Smooth muscle cell (in vitro differentiated cells): Measurements from ENCODE around the gene TMEM80. TPM values are rescaled to one million over a fixed set of nuclear protein-coding genes. Genes with fewer than 3 reads are reported as not detected.

Experiments used
- DNase-seq: peaks from one replicate; lab custom pipeline; 2025; ENCODE audit not compliant: unreplicated experiment; lab: John Stamatoyannopoulos, UW
- H2AFZ ChIP-seq: fragments of 200-600 bp; sonication (generic); 2 replicates; pipeline ENCODE4 v1.6.0; 2016; ENCODE audit warnings: antibody characterized with exemption, low read depth, mild to moderate bottlenecking
- H3F3A ChIP-seq: fragments of 200-600 bp; sonication (generic); 2 replicates; pipeline ENCODE4 v1.6.0; 2017; ENCODE audit warnings: antibody characterized with exemption, low read depth
- H3K27ac ChIP-seq: fragments of 200-600 bp; sonication (generic); 2 replicates; pipeline ENCODE4 v1.5.1; 2016; ENCODE audit warnings: low read depth, mild to moderate bottlenecking
- H3K27me3 ChIP-seq: fragments of 200-600 bp; sonication (generic); 2 replicates; pipeline ENCODE4 v1.6.1; 2016; ENCODE audit warnings: low read depth, mild to moderate bottlenecking
- H3K36me3 ChIP-seq: fragments of 200-600 bp; sonication (generic); 2 replicates; pipeline ENCODE4 v1.5.1; 2016; ENCODE audit warnings: low read depth
- H3K4me1 ChIP-seq: fragments of 200-600 bp; sonication (generic); 2 replicates; pipeline ENCODE4 v1.5.1; 2016; ENCODE audit warnings: low read depth
- H3K4me2 ChIP-seq: fragments of 200-600 bp; sonication (generic); 2 replicates; pipeline ENCODE4 v1.6.0; 2016; ENCODE audit warnings: mild to moderate bottlenecking
- H3K4me3 ChIP-seq: fragments of 200-600 bp; sonication (generic); 2 replicates; pipeline ENCODE4 v1.5.1; 2016; ENCODE audit warnings: mild to moderate bottlenecking
- H3K79me2 ChIP-seq: fragments of 200-600 bp; sonication (generic); 2 replicates; pipeline ENCODE4 v1.6.0; 2016; ENCODE audit warnings: low read depth, mild to moderate bottlenecking
- H3K9ac ChIP-seq: fragments of 200-600 bp; sonication (generic); 2 replicates; pipeline ENCODE4 v1.6.0; 2016; ENCODE audit warnings: low read depth
- H3K9me3 ChIP-seq: fragments of 200-600 bp; sonication (generic); replicated peaks from 2 replicates; pipeline ENCODE4 v1.5.1; 2016; ENCODE audit warnings: low read depth
- H4K20me1 ChIP-seq: fragments of 200-600 bp; sonication (generic); 2 replicates; pipeline ENCODE4 v1.6.0; 2016; ENCODE audit warnings: low read depth
- WGBS: methylation state at CpG from one replicate; pipeline ENCODE4 v1.1.7; 2016; ENCODE audit warnings: low lambda C conversion rate; 5-methylcytosine and 5-hydroxymethylcytosine counted together
- polyA plus RNA-seq: library from polyadenylated mRNA; unstranded; fragments of >200 nt; fragmentation: Nextera tagmentation; extraction: Ambion mirVana; gene quantifications from 2 replicates; pipeline ENCODE4 v1.2.1, GENCODE V29; 2016
- total RNA-seq: library from RNA; depleted of rRNA; stranded (reverse); fragments of >200 nt; gene quantifications from 2 replicates; pipeline ENCODE4 v1.2.3, GENCODE V29; 2014
- TF ChIP-seq, protein P1 (sequence below): fragments of 200-600 bp; sonication (generic); IDR thresholded peaks from 2 replicates; pipeline ENCODE4 v1.5.1; 2017; ENCODE audit warnings: borderline replicate concordance, mild to moderate bottlenecking, antibody characterized with exemption; ENCODE audit not compliant: insufficient read depth, poor library complexity, severe bottlenecking

TMEM80 gene
- total and polyA plus RNA-seq, 2 experiments from 2014 or later: 5.5 to 14.3 TPM

DNA sequence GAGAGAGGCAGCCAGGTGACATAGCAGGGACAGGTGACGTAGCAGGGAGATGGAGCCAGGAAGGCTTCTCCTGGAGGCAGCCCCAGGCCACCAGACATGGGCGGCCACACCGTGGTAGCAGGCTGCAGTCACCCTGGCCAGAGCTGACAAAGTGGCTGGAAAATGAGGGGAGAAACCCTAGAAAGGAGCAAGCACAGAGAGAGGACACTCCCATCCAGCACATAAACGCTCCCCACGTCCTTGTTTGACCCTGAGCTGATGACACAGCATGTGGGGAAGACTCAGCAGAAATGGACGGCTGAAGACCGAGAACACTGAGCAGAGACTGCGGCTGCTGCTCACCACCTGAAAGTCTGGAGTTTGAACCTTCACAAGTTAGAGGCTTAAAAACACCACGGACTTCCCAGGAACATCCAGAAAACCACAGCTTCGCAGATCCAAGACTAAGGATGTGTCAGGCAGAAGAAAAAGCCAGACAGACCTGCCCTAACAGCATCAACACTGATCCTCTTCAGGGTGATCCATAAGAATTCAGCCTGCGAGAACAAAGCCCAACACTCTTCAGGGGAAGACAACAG lies 29.8 kb upstream of the TMEM80 start:
- no peak for DNase-seq
- no peak overlapping the region for H3K9ac ChIP-seq
- no peaks in the 10 kb centered on the region for H3K27me3 ChIP-seq
- H3K79me2 ChIP-seq: no peaks in the 10 kb centered on the region
- H2AFZ ChIP-seq: no peak overlapping the region
- no peak overlapping the region for H3K27ac ChIP-seq
- no peak overlapping the region for H3K4me3 ChIP-seq
- 65% methylated on average over 11 of the region's 11 CpGs for WGBS
- peaks cover 47% of the 10 kb centered on the region for H4K20me1 ChIP-seq
- no peaks in the 10 kb centered on the region for H3K36me3 ChIP-seq
- TF ChIP-seq, protein P1, sequence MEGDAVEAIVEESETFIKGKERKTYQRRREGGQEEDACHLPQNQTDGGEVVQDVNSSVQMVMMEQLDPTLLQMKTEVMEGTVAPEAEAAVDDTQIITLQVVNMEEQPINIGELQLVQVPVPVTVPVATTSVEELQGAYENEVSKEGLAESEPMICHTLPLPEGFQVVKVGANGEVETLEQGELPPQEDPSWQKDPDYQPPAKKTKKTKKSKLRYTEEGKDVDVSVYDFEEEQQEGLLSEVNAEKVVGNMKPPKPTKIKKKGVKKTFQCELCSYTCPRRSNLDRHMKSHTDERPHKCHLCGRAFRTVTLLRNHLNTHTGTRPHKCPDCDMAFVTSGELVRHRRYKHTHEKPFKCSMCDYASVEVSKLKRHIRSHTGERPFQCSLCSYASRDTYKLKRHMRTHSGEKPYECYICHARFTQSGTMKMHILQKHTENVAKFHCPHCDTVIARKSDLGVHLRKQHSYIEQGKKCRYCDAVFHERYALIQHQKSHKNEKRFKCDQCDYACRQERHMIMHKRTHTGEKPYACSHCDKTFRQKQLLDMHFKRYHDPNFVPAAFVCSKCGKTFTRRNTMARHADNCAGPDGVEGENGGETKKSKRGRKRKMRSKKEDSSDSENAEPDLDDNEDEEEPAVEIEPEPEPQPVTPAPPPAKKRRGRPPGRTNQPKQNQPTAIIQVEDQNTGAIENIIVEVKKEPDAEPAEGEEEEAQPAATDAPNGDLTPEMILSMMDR: no peak
- H3K4me1 ChIP-seq: no peaks in the 10 kb centered on the region
- H3K9me3 ChIP-seq: no peaks in the 10 kb centered on the region
- no peaks in the 10 kb centered on the region for H3F3A ChIP-seq
- peak overlapping the region; percentile 18 for H3K4me2 ChIP-seq

DNA sequence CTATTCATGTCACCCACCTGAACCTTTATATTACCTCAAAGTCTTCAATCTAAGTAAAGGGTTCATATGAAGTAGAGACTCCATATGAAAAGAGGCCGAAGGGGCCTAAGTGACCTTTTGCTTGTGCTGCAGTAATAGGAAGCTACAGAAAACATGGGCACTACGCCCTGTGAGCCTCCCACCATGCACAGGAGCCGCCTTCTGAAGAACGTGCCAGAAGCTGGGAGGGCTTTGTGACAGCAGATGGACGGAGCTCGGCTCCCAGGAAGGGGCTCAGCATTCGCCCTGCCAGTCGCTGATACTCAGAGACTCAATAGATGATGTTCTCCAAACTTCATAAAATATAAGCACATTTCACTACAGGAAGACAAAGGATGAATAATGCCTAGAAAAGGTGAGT lies 21.8 kb upstream of the TMEM80 start:
- H3K9ac ChIP-seq: no peak overlapping the region
- H3K27me3 ChIP-seq: no peaks in the 10 kb centered on the region
- H3K4me1 ChIP-seq: no peaks in the 10 kb centered on the region
- H3K4me2 ChIP-seq: no peak overlapping the region
- no peak for DNase-seq
- no peaks in the 10 kb centered on the region for H3K79me2 ChIP-seq
- no peaks in the 10 kb centered on the region for H3F3A ChIP-seq
- TF ChIP-seq, protein P1: no peak
- no peaks in the 10 kb centered on the region for H3K36me3 ChIP-seq
- WGBS: over 99% methylated on average over 8 of the region's 8 CpGs
- no peak overlapping the region for H3K27ac ChIP-seq
- no peaks in the 10 kb centered on the region for H3K9me3 ChIP-seq
- H3K4me3 ChIP-seq: no peak overlapping the region
- no peak overlapping the region for H2AFZ ChIP-seq
- peaks cover 12% of the 10 kb centered on the region for H4K20me1 ChIP-seq

DNA sequence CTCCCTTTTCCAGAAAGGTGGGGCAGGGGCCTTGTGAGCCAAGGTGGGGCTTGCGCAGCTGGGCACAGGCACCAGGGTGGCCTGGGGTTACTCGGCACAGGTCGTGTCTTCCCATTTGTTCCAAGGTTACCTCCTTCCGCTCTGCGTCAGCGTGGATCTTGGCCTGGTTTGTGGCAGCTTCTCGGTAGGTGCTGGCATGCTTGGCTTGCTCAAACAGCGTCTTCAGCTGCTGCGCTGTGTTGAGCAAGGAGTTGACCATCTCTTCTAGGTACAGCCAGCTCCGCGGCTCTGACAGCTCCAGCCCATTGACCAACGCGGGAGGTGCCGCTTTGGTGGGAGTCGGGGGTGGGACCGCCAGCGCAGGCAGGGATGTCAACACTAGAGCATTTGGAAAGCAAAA lies 21.2 kb upstream of the TMEM80 start:
- Histone ChIP-seq H3K27ac (no peak overlapping the region), H3K4me1 (no peaks in the 10 kb centered on the region), H3K9me3 (no peaks in the 10 kb centered on the region), H3K79me2 (no peaks in the 10 kb centered on the region), H4K20me1 (peaks cover 12% of the 10 kb centered on the region), H3K9ac (no peak overlapping the region), H3F3A (no peaks in the 10 kb centered on the region), H3K27me3 (no peaks in the 10 kb centered on the region), H3K4me3 (no peak overlapping the region), H2AFZ (no peak overlapping the region), H3K4me2 (no peak overlapping the region), H3K36me3 (no peaks in the 10 kb centered on the region)
- no peak for DNase-seq
- TF ChIP-seq, protein P1: no peak
- WGBS: over 99% methylated on average over 17 of the region's 17 CpGs

DNA sequence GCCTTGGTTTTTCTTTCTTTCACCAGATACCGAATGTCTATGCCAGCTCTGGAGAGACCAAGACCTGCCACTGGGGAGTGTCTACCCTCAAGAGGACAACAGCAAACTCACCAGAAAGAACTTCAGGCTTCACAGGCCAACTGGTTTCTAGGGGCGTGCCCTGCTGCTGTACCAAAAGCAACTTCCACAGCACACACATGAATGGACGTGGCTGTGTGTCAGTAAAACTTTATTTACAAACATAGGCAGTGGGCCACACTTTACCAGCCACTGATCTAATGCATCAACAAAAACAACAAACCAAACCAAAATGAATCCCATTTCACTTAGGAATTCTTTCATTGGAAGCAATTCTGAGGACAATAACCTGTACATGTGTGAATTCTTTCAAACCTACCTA lies 17.3 kb upstream of the TMEM80 start:
- peaks cover 12% of the 10 kb centered on the region for H4K20me1 ChIP-seq
- H3K4me2 ChIP-seq: no peak overlapping the region
- no peaks in the 10 kb centered on the region for H3K9me3 ChIP-seq
- no peaks in the 10 kb centered on the region for H3K4me1 ChIP-seq
- peaks cover 3% of the 10 kb centered on the region for H3K36me3 ChIP-seq
- no peaks in the 10 kb centered on the region for H3F3A ChIP-seq
- no peak overlapping the region for H3K9ac ChIP-seq
- DNase-seq: no peak
- H3K79me2 ChIP-seq: no peaks in the 10 kb centered on the region
- no peaks in the 10 kb centered on the region for H3K27me3 ChIP-seq
- 99% methylated on average over 3 of the region's 3 CpGs for WGBS
- no peak overlapping the region for H3K27ac ChIP-seq
- TF ChIP-seq, protein P1: no peak
- no peak overlapping the region for H2AFZ ChIP-seq
- H3K4me3 ChIP-seq: no peak overlapping the region
